ENCODE data around the gene DNAH12.

Gene DNAH12

GRCh38 chr3:57292897-57293526, 251.1 kb downstream of the DNAH12 start:
- Histone ChIP-seq H3K27ac (no peak overlapping the region), H3K4me3 (ENCODE audit: low read depth, low read length) (no peak overlapping the region), H3K9me3 (ENCODE audit: severe bottlenecking) (no peaks in the 10 kb centered on the region), H3K36me3 (no peaks in the 10 kb centered on the region), H3K27me3 (ENCODE audit: insufficient read depth, low read depth, severe bottlenecking) (no peaks in the 10 kb centered on the region)
- DNase-seq, result no peak
- TF ChIP-seq CTCF (IDR thresholded peaks at IDR 0.05; ENCODE audit: low read depth, low read length), result no peak

GRCh38 chr3:57292159-57292896, 251.8 kb downstream of the DNAH12 start, which contains the start of gene ASB14:
Gene ASB14, minus strand, starts transcription at chr3:57292685. Its CDS starts 652 bp downstream, at chr3:57292033.
- Histone ChIP-seq H3K27ac (no peak within 1 kb of the TSS), H3K9me3 (ENCODE audit: severe bottlenecking) (no peaks in the 10 kb centered on the region), H3K4me3 (ENCODE audit: low read depth, low read length) (no peak within 1 kb of the TSS), H3K36me3 (no peaks in the 10 kb centered on the region), H3K27me3 (ENCODE audit: insufficient read depth, low read depth, severe bottlenecking) (no peaks in the 10 kb centered on the region)
- no peak for DNase-seq
- TF ChIP-seq CTCF (IDR thresholded peaks at IDR 0.05; ENCODE audit: low read depth, low read length), result no peak

- Histone ChIP-seq H3K27me3 (ENCODE audit: insufficient read depth, low read depth, severe bottlenecking) (no peaks in the 10 kb centered on the region), H3K27ac (no peak overlapping the region), H3K4me3 (ENCODE audit: low read depth, low read length) (no peak overlapping the region), H3K9me3 (ENCODE audit: severe bottlenecking) (no peaks in the 10 kb centered on the region), H3K36me3 (no peaks in the 10 kb centered on the region)
- DNase-seq, result no peak
- no peak for TF ChIP-seq CTCF (IDR thresholded peaks at IDR 0.05; ENCODE audit: low read depth, low read length)
These were observed 255.7 kb downstream of the DNAH12 start for GRCh38 chr3:57288403-57288802.

GRCh38 chr3:57287205-57287604, 256.9 kb downstream of the DNAH12 start:
- Histone ChIP-seq H3K27ac (no peak overlapping the region), H3K9me3 (ENCODE audit: severe bottlenecking) (no peaks in the 10 kb centered on the region), H3K36me3 (no peaks in the 10 kb centered on the region), H3K4me3 (ENCODE audit: low read depth, low read length) (no peak overlapping the region), H3K27me3 (ENCODE audit: insufficient read depth, low read depth, severe bottlenecking) (no peaks in the 10 kb centered on the region)
- no peak for DNase-seq
- no peak for TF ChIP-seq CTCF (IDR thresholded peaks at IDR 0.05; ENCODE audit: low read depth, low read length)

- no peaks in the 10 kb centered on the region for H3K27me3 ChIP-seq (ENCODE audit: insufficient read depth, low read depth, severe bottlenecking)
- H3K27ac ChIP-seq, result no peak overlapping the region
- no peaks in the 10 kb centered on the region for H3K36me3 ChIP-seq
- H3K9me3 ChIP-seq (ENCODE audit: severe bottlenecking), result no peaks in the 10 kb centered on the region
- no peak overlapping the region for H3K4me3 ChIP-seq (ENCODE audit: low read depth, low read length)
- no peak for TF ChIP-seq CTCF (IDR thresholded peaks at IDR 0.05; ENCODE audit: low read depth, low read length)
- DNase-seq, result no peak
These were observed 260.8 kb downstream of the DNAH12 start for GRCh38 chr3:57283334-57283733.
